Stimulated activated CD8-positive, alpha-beta memory T cell treated with anti-CD3 and anti-CD28 coated beads, Interleukin-7, amount 100 ng/mL, for 48 hours (primary cell): ENCODE data around the gene ORAI2.
"Not testable (repeated sequence)": the region's sequence is repeated elsewhere in the genome, so short reads cannot be mapped to it uniquely, and the experiment has no call there.

Source experiments
- DNase-seq, 2 donors: peaks; one replicate each; pipeline ENCODE4 v3.0.0-alpha.2; 2020; ENCODE audit warnings: low read depth in 1 of 2; ENCODE audit errors: extremely low read depth in 1 of 2

Gene ORAI2

GRCh38 chr7:102445674-102446071 lies 12.3 kb downstream of the ORAI2 start:
- no peak for DNase-seq

GRCh38 chr7:102446387-102447156 lies 13.2 kb downstream of the ORAI2 start:
- no peak for DNase-seq

- no peak for DNase-seq
Measured at GRCh38 chr7:102447311-102447710, 13.9 kb downstream of the ORAI2 start.

GRCh38 chr7:102449136-102449535 lies 15.8 kb downstream of the ORAI2 start:
- no peak for DNase-seq

GRCh38 chr7:102450242-102450641 lies 16.9 kb downstream of the ORAI2 start:
- DNase-seq, result no peak

GRCh38 chr7:102451371-102452054 lies 18.1 kb downstream of the ORAI2 start:
- no peak for DNase-seq

- DNase-seq, result no peak
Measured at GRCh38 chr7:102452451-102452850, 19.1 kb downstream of the ORAI2 start.

GRCh38 chr7:102453319-102453718 lies 19.9 kb downstream of the ORAI2 start:
- no peak for DNase-seq

GRCh38 chr7:102454468-102454867 lies 21.1 kb downstream of the ORAI2 start:
- DNase-seq, result no peak

GRCh38 chr7:102454932-102455331 lies 21.6 kb downstream of the ORAI2 start:
- DNase-seq, result not testable (repeated sequence)

- no peak for DNase-seq
Measured at GRCh38 chr7:102455596-102455995, 22.2 kb downstream of the ORAI2 start.

- DNase-seq, result no peak
Measured at GRCh38 chr7:102456327-102456726, 23.0 kb downstream of the ORAI2 start.

- no peak for DNase-seq
Measured at GRCh38 chr7:102457352-102457924, 24.1 kb downstream of the ORAI2 start.

GRCh38 chr7:102459221-102459844 lies 26.0 kb downstream of the ORAI2 start:
- no peak for DNase-seq

GRCh38 chr7:102460467-102460866 lies 27.1 kb downstream of the ORAI2 start:
- no peak for DNase-seq

- no peak for DNase-seq
Measured at GRCh38 chr7:102463841-102464576, 30.6 kb downstream of the ORAI2 start.

GRCh38 chr7:102464577-102465280 lies 31.4 kb downstream of the ORAI2 start, which contains the start of the genes ALKBH4 and LRWD1:
Gene ALKBH4 (minus strand): TSS chr7:102464863. CDS start chr7:102464836, 27 bp downstream.
Gene LRWD1 (plus strand): TSS chr7:102464984. CDS start chr7:102465081, 97 bp downstream.
- DNase-seq, result peak; percentile 93 to 96

GRCh38 chr7:102466097-102466496 lies 32.7 kb downstream of the ORAI2 start:
- no peak for DNase-seq

GRCh38 chr7:102467581-102468477 lies 34.5 kb downstream of the ORAI2 start:
- DNase-seq, result no peak
